ENCODE data around the gene TEX101.

- no peak for TF ChIP-seq CTCF (IDR thresholded peaks at IDR 0.05)
- no peak for TF ChIP-seq POLR2A (IDR thresholded peaks at IDR 0.05)
- no peak for TF ChIP-seq POLR2AphosphoS5 (IDR thresholded peaks at IDR 0.05; ENCODE audit: insufficient read depth in 1 of 2, low read depth in 1 of 2)
Measured at GRCh38 chr19:43414554-43414953, at the start of gene TEX101.

Data from vagina (tissue), 2 donors.